A549 treated with Mapracorat at 1 μM for 4 hours (cell line): ENCODE results near the gene IMPACT. TPM values are rescaled to one million over a fixed set of nuclear protein-coding genes. Genes with fewer than 3 reads are reported as not detected.

Source experiments
- total RNA-seq: library from RNA; stranded (reverse); fragments of 200-300 nt; extraction: Qiagen RNA extraction; gene quantifications from 5 replicates; pipeline ENCODE4 v1.2.3, GENCODE V29; 2022

IMPACT gene, protein sequence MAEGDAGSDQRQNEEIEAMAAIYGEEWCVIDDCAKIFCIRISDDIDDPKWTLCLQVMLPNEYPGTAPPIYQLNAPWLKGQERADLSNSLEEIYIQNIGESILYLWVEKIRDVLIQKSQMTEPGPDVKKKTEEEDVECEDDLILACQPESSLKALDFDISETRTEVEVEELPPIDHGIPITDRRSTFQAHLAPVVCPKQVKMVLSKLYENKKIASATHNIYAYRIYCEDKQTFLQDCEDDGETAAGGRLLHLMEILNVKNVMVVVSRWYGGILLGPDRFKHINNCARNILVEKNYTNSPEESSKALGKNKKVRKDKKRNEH
- total RNA-seq = 10.3 to 15.1 TPM (median 12.5 TPM) in 5 replicates

DNA sequence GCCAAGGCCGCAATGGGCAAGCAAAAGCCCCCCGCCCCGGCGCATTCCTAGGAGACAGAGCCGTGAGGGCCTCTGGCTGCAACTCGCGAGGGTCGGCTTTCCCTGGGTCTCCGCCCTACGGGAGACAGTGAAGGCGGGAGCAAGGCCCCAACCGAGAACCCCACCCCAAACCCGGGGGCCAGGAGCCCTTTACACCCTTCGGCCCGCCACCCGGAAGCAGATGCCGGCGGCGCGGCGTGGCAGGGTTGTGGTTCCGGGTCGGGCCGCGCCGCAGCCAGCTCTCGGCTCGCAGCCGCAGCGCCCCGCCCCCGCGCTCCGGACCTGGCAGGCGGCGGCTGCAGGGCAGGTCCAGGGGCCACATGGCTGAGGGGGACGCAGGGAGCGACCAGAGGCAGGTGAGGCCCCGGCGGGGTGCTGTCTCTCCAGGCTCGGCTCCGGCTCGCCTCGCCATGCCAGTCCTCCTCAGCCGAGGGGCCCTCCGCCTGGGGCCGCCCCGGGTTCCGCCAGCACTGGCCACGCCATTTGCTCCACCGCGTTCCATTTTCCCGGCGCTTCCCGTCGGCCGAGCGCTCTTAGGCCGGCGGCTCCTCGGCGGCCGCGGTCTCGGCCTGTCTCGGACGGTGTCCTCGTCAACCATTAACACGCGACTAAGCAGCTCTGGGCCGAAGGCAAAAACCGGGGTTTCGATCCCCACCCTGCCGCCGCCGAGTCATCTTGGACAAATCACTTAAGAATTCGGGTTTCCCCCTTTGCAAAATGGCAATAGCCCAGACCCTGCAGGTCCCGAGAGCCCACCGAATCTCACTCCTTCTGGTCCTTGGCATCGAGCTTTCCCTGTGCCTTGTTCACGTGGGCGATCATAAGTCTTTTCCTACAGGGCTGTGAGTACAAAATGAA lies at the start of gene IMPACT:
IMPACT (plus strand) TSS at position 273 of the 897 bp plus-strand sequence; CDS start at position 360, 87 bp downstream.

DNA sequence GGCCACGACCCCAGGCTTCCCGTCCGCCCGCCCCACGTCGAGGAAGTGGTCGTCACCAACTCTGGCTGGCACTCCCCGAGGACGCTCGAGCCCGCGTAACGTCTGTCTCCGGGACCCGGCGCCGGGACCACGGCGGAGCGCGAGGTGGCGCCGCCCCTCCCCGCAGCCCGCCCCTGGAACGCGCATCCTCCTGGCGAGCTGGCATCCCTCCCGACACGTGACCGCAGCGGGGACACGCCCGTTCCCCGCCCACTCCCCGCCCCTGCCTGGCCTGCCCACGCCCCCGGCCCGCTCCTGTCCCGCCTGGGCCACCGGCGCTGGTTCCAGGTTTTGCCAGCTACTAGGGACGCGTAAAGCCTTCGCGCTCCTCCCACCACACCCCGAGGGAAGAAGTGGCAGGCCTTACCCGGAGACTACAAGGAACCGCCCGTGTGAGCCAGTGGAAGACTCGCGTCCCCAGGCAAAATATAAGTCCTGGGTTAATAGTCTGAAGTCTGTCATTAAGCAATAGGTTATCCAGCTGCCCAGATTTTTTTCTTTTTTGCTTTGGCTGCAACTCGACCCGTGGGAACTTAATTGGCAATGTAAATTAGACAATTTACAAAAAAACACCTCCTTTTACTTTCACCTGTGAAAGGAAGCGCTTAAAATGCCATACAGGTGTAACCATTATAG lies 28.6 kb upstream of the IMPACT start, which contains the start of gene OSBPL1A:
OSBPL1A (minus strand) TSS at position 131 of the 675 bp plus-strand sequence. CDS start 20,291 bp downstream, outside the sequence.

DNA sequence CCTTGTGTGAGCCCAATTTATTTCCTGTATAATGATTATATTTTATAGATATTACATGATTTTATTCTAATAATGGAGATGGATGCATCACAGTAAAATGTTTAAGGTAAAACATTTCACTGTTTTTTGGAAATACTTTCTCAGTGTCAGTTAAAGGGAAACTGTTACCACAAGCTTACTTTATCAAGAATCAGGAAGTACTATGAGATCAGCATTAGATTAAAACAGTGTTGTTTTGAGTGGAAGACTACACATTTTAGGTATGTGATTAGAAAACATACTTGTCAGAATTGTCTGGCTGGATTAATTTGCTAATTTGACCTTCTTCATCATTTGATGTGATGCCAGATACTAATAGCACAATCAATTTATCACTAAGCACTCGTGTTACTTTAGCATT lies 33.9 kb downstream of the IMPACT start, which contains the start of gene HRH4:
HRH4 (plus strand) TSS at position 250 of the 400 bp plus-strand sequence; CDS start at position 342, 92 bp downstream.

Other genes with a start within 250 kb of the IMPACT start
- gene OSBPL1A, start 28.8 kb upstream of the IMPACT start, total RNA-seq = 10.6 to 19.4 TPM (median 13.6 TPM) in 5 replicates
- gene HRH4, start 34.0 kb downstream of the IMPACT start, total RNA-seq = not detected in 5 replicates